Renal cortical epithelial cell (primary cell): ENCODE results near the gene ME3. TPM values are rescaled to one million over a fixed set of nuclear protein-coding genes. Genes with fewer than 3 reads are reported as not detected.
"Not testable (repeated sequence)": the region's sequence is repeated elsewhere in the genome, so short reads cannot be mapped to it uniquely, and the experiment has no call there.

Source experiments
- DNase-seq: peaks from one replicate; pipeline ENCODE4 v3.0.0-alpha.2; 2011; ENCODE audit warnings: low read depth
- total RNA-seq: library from RNA; depleted of rRNA; stranded (reverse); fragments of >200 nt; gene quantifications from 2 replicates; pipeline ENCODE4 v1.2.3, GENCODE V29; 2014

ME3 gene
- total RNA-seq, 1 donor from 2014 or later: 28.8 TPM

- peak; percentile 72 for DNase-seq
Measured at GRCh38 chr11:86559311-86559945, 113.0 kb downstream of the ME3 start.

DNA sequence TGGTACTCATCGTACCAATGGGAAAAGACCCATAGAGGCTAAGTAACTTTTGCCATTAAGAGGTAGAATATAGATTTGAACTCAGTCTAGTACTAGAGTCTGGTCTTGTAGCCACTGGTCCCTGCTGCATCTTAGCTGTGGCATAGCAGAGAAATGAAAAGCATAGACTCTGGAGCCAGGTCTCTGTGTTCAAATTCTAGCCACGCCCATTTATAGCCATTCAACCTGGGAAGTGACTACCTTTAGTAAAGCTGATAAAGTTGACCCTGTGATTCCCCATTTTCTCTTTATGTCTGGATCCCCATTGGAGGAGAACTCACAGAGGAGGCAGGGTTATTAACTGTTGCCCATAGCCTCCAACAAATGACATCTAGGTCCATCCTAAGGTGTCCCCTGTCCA is 113.6 kb downstream of the ME3 start:
- DNase-seq: no peak

GRCh38 chr11:86558207-86558606 is 114.2 kb downstream of the ME3 start:
- DNase-seq: no peak

GRCh38 chr11:86555866-86556265 is 116.5 kb downstream of the ME3 start:
- DNase-seq: no peak

DNA sequence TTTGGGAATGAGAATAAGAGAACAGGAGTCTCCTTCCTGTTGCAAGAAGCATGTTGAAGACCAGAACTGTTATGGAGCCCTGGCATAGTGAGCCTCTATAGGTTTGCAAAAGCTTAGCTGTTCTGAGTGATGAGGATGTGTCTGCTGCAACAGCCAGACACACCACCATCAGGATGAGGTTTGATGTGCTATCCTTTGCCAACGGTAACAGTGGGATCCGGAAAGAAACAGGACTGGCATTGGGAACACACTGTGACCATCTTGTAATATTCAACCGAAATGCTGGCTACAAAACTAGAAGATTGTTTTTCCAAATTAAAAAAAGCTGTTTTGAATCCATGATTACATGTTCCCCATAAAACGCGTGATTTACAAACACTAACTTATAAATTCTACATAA is 117.0 kb downstream of the ME3 start:
- no peak for DNase-seq

DNA sequence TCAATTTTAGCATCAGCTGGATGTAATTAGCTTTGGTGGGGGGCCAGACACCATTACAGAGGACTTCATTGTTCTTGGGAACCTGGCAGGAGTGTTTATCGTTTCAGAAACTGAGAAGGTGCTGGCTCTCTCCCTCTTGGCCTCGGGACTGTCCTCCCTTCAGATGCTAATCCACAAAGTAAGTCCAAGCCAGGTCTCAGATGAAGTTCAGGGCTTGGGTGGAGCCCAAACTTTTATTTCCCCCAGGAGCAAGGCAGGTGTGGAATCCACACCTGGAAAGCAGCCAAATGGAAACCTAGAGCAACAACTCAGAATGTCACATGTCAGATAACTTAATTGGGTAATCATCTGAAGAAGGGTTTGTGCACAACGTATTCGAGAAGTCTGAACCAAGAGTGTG is 119.2 kb downstream of the ME3 start:
- DNase-seq: peak; percentile 27

DNA sequence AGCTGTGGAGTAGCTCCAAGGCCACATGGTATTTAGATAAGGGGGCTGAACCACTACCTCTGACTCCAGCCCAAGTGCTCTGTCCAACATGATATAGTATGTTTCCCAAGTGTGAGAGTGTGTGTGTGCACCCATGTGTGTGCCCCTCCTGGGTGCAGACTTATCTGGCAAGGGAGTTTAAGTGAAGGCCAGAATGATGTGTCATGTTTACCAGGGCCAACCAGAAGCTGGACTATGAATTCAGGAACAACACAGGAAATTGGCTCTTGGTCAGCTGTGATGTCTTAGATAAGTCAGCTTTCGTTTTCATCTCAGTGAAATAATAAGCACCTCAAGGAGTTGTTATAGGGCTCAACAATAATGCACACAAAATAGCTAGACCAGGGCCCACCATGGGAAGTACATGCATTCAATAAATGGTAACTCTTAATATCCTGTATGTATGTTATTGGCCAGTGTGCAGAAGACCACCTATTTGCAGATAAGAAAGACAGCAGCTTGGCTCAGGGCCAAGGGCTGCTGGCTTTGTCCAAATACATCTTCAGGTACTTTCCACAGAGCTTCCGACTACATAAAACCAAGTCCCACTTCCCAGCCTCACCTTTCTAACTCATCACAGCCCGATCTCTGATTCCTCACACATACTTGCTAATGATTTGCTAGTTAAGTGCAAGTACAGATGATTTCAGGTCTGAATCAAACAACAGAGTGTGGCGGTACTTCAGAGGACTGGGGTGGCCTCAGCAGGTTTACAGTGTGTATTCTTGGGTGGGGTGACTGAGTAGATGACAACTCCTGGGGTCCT is 120.9 kb downstream of the ME3 start:
- DNase-seq: peak; percentile 92

GRCh38 chr11:86550757-86551156 is 121.7 kb downstream of the ME3 start:
- DNase-seq: no peak

- no peak for DNase-seq
Measured at GRCh38 chr11:86548271-86548917, 124.0 kb downstream of the ME3 start.

GRCh38 chr11:86547727-86548126 is 124.7 kb downstream of the ME3 start:
- no peak for DNase-seq

GRCh38 chr11:86541299-86541698 is 131.1 kb downstream of the ME3 start:
- not testable (repeated sequence) for DNase-seq

DNA sequence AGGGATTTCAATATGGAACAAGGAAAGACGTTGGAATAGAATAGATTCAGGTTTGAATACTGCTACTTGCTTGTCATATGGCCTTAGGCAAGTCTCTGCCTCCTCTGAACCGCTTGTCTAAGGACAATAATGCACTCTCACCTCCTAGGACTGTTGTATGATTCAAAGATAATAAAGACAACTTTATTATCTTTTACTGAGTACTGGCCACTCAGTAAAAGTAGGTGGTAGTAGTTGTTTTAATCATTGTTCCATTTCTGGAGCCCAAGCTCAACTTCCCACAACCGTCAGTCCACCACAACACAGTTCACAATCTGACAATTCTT is 134.2 kb downstream of the ME3 start:
- no peak for DNase-seq

GRCh38 chr11:86537541-86538222 is 134.7 kb downstream of the ME3 start:
- no peak for DNase-seq

GRCh38 chr11:86535773-86536172 is 136.6 kb downstream of the ME3 start:
- no peak for DNase-seq

- peak; percentile 86 for DNase-seq
Measured at GRCh38 chr11:86524620-86525352, 147.6 kb downstream of the ME3 start.

DNA sequence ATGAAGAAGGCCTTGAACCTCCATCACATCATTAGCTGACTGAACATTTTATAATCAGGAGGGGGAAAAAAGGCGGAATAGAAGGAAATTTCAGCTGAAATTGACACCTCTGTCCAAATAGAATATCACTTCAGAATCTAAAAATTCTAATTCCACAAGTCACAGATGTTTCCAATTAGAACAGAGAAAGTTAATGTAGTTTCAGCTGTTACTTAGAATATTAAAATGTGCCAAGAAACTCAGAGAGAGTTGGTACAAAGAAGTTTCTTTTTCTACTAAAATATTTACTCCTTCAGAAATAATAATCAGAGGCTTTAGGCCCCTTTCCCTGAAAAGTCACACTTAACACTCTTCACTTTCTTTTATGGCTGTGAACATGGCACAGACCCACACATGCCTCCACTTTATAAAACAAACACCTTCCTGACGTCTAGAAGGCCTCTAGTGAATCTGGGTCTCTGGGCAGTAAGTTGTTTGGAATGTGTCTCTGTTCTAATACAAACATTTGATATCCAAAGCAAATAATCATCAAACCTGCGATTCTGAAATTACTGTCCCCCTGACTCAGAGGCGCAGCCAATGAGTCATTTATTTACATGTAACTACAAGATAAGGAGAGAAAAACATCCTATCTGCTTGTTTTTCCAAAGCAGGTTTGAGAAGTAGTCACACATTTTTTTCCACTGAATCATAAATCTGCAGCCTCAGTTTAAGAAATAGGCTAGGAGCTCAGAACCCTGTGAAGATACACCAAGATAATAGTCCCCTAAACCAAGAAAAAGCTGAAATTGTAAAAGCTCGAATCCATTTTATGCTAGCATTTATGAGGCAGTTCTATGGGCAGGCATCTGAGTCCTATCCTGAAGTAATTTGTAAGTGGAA is 148.4 kb downstream of the ME3 start:
- DNase-seq: peak; percentile 98

GRCh38 chr11:86522512-86522911 is 149.9 kb downstream of the ME3 start:
- not testable (repeated sequence) for DNase-seq

GRCh38 chr11:86519064-86519911 is 153.1 kb downstream of the ME3 start:
- no peak for DNase-seq

GRCh38 chr11:86518211-86518610 is 154.2 kb downstream of the ME3 start:
- no peak for DNase-seq

DNA sequence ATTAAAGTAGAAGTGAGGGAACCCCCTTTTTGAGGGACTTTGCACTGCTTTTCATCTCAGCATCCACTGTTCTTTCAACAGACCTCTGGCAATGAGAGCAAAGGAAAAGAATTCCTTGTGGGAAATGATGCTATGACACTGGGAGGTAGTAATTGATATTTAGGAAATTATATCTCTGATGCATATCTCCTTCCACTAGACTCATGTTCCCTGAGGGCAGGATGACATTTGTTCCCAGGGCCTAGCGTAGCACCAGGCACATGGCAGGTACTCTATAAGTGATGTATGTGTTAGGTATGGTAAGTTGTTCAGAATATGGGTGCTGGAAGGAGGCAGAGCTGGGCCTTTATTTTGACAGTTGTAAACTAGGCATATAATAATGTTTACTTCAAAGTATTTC is 154.9 kb downstream of the ME3 start:
- no peak for DNase-seq
